RWPE2 (cell line): ENCODE measurements around the gene RPS4Y1.

Experiments used
- ATAC-seq: fragments of 200-7000 bp; cut with Tn5 transposase; 3 replicates; pipeline ENCODE4 v1.9.1; 2021; ENCODE audit warnings: low read depth
- DNase-seq: peaks from one replicate; pipeline ENCODE4 v3.0.0-alpha.2; 2020; ENCODE audit warnings: low spot score
- H3K27ac ChIP-seq: fragments of 450-650 bp; 2 replicates; pipeline ENCODE4 v1.5.1; 2017; ENCODE audit warnings: mild to moderate bottlenecking; ENCODE audit not compliant: poor library complexity, severe bottlenecking
- H3K27me3 ChIP-seq: fragments of 250-450 bp; sonication (Bioruptor Pico); 2 replicates; pipeline ENCODE4 v1.5.1; 2021; ENCODE audit warnings: mild to moderate bottlenecking, moderate library complexity; ENCODE audit not compliant: insufficient read depth, poor library complexity, severe bottlenecking
- H3K36me3 ChIP-seq: fragments of 250-450 bp; sonication (Bioruptor Pico); 2 replicates; pipeline ENCODE4 v1.5.1; 2020; ENCODE audit warnings: low read depth, mild to moderate bottlenecking, moderate library complexity
- H3K4me1 ChIP-seq: fragments of 250-450 bp; sonication (Bioruptor Pico); 2 replicates; pipeline ENCODE4 v1.5.1; 2021; ENCODE audit warnings: mild to moderate bottlenecking, moderate library complexity; ENCODE audit not compliant: insufficient read depth, poor library complexity, severe bottlenecking
- H3K4me3 ChIP-seq: fragments of 250-450 bp; sonication (Bioruptor Pico); 2 replicates; pipeline ENCODE4 v1.5.1; 2021; ENCODE audit warnings: mild to moderate bottlenecking, moderate library complexity; ENCODE audit not compliant: severe bottlenecking
- H3K9me3 ChIP-seq: fragments of 250-450 bp; sonication (Bioruptor Pico); 2 replicates; pipeline ENCODE4 v1.5.1; 2021; ENCODE audit warnings: mild to moderate bottlenecking, moderate library complexity; ENCODE audit not compliant: severe bottlenecking
- CTCF ChIP-seq: fragments of 450-650 bp; IDR thresholded peaks from one replicate; pipeline ENCODE4 v1.5.1; 2017; ENCODE audit warnings: mild to moderate bottlenecking, moderate library complexity; ENCODE audit not compliant: poor library complexity, severe bottlenecking

Gene RPS4Y1

DNA sequence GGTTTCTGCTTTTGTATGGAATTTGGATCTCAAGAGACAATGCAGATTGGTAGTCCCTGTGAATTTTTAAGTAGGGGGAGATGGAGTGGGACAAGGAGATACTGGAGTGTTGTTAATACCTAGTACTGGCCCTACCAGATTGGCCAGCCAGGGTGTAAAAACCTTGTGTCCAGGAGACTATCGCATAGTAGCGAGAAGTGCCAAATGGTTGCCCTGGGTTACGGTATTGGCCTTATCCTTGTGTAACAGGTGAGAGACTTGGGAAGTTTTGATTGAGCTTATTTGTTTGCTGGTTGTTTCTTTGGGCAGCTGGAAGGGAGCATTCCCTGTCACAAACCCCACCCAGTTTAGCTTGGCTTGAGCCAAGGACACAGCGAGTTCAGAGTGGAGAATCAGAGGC lies 5.4 kb downstream of the RPS4Y1 start:
- Histone ChIP-seq H3K9me3 (no peaks in the 10 kb centered on the region), H3K27me3 (no peaks in the 10 kb centered on the region), H3K27ac (no peak overlapping the region), H3K4me1 (peaks cover 23% of the 10 kb centered on the region), H3K4me3 (no peak overlapping the region), H3K36me3 (peaks cover 94% of the 10 kb centered on the region)
- TF ChIP-seq CTCF = no peak
- DNase-seq (no peak), ATAC-seq (no peak)

- no peak for TF ChIP-seq CTCF
- H3K9me3 ChIP-seq = no peaks in the 10 kb centered on the region
- no peak overlapping the region for H3K4me3 ChIP-seq
- peaks cover 98% of the 10 kb centered on the region for H3K36me3 ChIP-seq
- H3K4me1 ChIP-seq = peaks cover 13% of the 10 kb centered on the region
- no peak overlapping the region for H3K27ac ChIP-seq
- ATAC-seq (no peak), DNase-seq (no peak)
- H3K27me3 ChIP-seq = no peaks in the 10 kb centered on the region
Measured at GRCh38 chrY:2848384-2848783, 7.0 kb downstream of the RPS4Y1 start.

DNA sequence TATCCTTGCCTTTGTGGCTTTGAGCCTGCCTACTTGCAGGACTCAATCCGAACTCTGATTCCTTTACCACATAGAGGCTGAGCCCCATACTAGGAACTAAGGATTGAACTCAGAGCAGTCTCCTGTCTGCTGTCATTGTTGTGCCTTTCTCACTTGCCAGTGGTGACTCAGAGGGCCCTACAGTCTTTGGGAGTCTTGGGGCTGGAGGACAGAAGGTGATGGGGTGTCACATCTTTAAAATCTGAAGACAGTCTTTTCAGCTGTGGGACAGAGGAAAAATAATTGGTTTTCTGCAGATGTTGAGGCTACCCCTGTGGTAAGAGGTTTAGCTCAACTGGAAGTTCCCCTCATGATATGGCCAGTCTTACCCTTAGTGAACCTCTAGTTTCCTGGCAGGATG lies 8.0 kb downstream of the RPS4Y1 start:
- H3K27ac ChIP-seq = no peak overlapping the region
- H3K27me3 ChIP-seq = no peaks in the 10 kb centered on the region
- no peak overlapping the region for H3K4me3 ChIP-seq
- H3K36me3 ChIP-seq = peaks cover 98% of the 10 kb centered on the region
- DNase-seq (no peak), ATAC-seq (no peak)
- no peak for TF ChIP-seq CTCF
- no peaks in the 10 kb centered on the region for H3K9me3 ChIP-seq
- H3K4me1 ChIP-seq = peaks cover 12% of the 10 kb centered on the region

- H3K4me1 ChIP-seq = peaks cover 21% of the 10 kb centered on the region
- ATAC-seq = no peak
- H3K4me3 ChIP-seq = no peak overlapping the region
- no peak for DNase-seq
- H3K36me3 ChIP-seq = peaks cover 98% of the 10 kb centered on the region
- H3K27ac ChIP-seq = no peak overlapping the region
- TF ChIP-seq CTCF = no peak
- H3K9me3 ChIP-seq = no peaks in the 10 kb centered on the region
- no peaks in the 10 kb centered on the region for H3K27me3 ChIP-seq
Measured at GRCh38 chrY:2854145-2854774, 12.9 kb downstream of the RPS4Y1 start.

GRCh38 chrY:2857068-2857467 lies 15.7 kb downstream of the RPS4Y1 start:
- ATAC-seq (no peak), DNase-seq (no peak)
- Histone ChIP-seq H3K4me3 (no peak overlapping the region), H3K9me3 (no peaks in the 10 kb centered on the region), H3K27ac (no peak overlapping the region), H3K4me1 (peaks cover 35% of the 10 kb centered on the region), H3K36me3 (peaks cover 100% of the 10 kb centered on the region), H3K27me3 (no peaks in the 10 kb centered on the region)
- no peak for TF ChIP-seq CTCF
